NAMALWA (cell line): ENCODE data around the gene OSGIN1.

Source experiments
- DNase-seq: peaks from one replicate; pipeline ENCODE4 v3.0.0-alpha.2; 2015; ENCODE audit warnings: low spot score

The OSGIN1 gene

GRCh38 chr16:83972256-83973008 is 19.4 kb downstream of the OSGIN1 start:
- DNase-seq: no peak

DNA sequence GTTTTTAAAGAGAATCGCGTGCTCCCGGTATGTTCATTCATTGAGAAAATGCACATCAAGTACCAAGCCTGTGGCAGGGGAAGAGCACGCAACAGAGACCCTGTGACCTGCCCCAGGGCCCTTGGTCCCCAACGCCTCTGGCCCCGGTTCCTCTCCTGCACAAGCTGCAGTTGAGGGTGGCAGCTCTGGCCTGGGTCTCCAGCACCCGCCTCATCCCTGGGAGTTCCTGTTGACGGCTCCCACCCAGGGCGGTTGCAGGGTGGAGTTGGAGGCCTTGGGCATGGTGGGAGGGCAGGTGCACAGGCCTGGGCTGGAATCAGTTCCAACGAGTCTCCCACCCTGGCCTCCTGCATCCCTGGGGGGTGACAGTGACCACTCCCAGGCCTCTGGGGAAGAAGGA is 20.0 kb downstream of the OSGIN1 start:
- no peak for DNase-seq

GRCh38 chr16:83973581-83974385 is 20.7 kb downstream of the OSGIN1 start:
- no peak for DNase-seq

DNA sequence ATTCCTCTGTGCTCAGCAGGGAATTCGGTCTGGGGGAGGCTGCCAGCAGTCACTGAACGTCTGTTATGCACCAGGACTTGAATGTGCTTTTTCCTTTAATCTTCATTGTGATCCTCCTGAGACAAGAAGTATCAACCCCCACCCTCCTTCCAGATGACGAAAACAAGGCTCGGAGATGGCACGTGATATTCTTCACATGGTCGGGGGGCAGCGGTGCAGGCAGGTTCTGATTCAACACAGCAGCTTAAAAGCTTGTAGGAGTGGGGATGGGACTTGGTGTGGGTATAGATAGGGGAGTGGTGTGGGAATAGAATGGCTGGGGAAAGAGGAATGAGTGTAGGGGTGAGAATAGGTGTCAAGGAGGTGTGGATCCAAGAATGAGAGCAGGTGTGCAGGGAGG is 21.4 kb downstream of the OSGIN1 start:
- no peak for DNase-seq

GRCh38 chr16:83975590-83976260 is 22.7 kb downstream of the OSGIN1 start:
- DNase-seq: no peak

GRCh38 chr16:83977056-83977815 is 24.2 kb downstream of the OSGIN1 start:
- DNase-seq: no peak

- no peak for DNase-seq
Measured at GRCh38 chr16:83978401-83978904, 25.4 kb downstream of the OSGIN1 start.

DNA sequence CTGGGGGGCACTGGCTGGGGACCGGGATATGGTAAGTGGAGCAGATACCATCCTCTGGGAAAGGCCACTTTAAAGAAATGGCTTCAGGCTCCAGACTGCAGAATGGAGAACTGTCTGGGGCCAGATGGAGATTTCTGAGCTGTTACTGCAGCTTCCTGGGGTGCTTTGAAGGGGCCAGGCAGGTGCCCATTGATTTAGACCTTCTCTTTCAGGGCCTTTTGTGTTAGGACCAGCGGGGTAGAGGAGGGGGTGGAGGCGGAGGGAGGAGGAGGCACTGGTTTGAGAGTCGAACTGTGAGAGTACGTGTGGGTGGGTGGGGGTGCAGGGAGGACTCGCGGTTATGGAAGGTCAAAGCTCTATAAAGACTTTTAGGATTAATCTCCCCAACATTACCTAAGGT is 26.4 kb downstream of the OSGIN1 start:
- no peak for DNase-seq

DNA sequence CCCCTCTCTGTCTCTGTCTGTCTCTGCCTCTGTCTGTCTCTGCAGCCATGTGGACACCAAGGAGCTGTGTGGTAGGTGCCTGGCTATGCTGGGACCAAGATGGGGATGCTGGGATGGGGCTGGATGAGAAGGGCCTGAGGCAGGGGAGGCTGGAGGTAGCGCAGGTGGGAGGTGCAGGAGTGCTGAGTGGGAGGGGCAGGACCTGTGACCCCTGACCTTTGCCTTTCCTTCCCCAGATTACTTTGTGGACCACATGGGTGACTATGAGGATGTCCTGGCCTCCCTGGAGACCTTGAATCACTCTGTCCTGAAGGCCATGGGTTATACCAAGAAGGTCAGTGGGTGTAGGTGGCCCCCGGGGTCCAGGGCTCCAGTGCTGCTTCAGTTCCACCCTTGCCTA is 27.8 kb downstream of the OSGIN1 start:
- DNase-seq: no peak

GRCh38 chr16:83981799-83982198 is 28.8 kb downstream of the OSGIN1 start:
- no peak for DNase-seq

DNA sequence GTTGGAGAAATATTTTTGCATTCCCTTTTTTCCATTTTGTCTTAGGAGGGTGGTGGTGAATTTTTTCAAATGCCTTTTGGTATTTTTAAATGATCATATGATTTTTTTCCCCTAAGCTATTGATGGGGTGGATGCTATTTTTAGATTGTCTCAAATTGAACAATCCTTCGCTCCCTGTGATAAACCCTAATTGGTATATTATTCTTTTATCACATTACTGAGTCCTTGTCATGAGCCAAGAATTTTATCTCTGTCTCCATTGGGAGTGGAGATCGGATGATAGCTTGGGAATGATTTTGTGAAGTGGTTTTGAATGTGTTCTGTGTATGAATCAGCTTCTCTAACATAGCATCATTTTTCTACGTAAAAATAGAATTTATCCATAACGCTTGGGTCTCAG is 30.5 kb downstream of the OSGIN1 start:
- no peak for DNase-seq

DNA sequence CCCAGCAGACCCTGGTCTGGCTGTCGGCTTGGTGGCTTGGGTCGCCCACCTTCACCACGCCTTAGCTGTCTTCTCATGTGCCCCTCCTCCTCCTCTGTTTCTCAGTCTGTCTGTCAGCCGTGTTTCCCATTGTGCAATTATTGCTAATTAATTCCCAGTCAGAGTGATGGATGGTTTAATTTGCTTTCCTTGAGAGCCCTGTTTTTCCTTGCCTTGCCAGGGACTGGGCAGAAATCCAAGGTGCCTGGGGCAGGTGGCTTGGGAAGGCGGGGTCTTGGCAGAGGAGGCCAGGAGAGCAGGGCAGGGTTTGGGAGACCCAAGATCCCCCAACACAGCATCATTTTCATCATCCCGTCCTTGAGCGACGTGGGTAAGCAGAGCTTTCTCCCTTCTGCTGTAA is 36.3 kb downstream of the OSGIN1 start:
- no peak for DNase-seq

- no peak for DNase-seq
Measured at GRCh38 chr16:83990492-83990891, 37.5 kb downstream of the OSGIN1 start.

- DNase-seq: no peak
Measured at GRCh38 chr16:83992624-83993023, 39.6 kb downstream of the OSGIN1 start.

DNA sequence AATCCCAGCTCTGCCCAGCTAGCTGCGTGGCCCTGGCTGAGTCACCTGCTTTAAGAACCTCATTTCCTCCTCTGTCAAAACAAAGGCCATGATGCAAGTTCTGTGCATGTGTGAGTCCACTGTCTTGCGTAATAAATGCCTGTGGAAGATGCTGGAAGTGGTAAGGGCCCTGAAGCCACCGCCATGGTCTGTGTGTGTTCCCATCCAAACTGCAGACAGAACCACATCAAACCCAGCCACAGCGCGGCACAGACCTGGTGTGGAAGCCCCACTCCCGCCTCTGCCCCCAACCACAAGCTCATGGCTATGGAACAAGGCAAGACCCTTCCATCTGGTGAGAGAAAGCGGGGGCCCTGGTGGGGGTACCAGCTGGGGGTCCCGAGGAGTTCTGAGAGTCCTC is 41.0 kb downstream of the OSGIN1 start:
- DNase-seq: no peak

DNA sequence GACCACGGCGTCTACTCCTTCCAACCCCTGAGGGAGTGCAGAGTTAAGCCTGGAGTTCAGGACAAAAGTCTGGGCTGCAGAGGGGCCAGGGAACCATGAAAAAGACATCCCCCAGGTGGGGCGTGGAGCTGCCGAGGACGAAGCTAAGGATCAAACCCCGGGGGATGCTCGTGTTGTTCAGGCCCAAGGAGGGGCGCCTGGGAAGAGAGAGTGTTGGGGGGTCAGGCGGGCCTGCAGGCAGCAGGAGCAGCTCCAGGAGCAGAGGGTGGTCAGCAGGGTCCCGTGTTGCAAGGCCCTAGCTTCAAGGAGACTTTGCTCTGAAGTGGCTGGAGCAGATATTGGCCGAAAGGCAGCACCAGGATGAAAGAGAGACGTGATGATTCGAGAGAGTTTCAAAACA is 41.7 kb downstream of the OSGIN1 start:
- no peak for DNase-seq

DNA sequence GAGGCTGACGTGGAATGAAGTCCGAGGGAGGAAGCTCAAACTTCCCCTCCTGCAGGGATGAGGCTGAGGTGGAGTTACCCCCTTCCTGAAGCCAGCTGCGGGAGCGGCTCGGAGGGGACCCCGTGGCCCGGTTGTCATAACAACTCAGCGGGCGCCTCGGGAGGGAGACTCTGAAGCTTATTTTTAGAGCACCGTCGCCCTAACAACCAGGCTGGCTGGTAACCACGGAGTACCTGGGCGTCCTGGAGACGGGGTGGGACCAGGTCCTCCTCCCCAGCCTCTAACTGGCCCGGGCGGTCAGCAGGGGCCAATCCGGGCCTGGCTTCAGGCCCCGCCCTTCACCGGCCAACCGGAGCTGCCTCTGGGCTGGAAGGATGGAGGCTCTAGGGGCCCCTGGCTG is 42.7 kb downstream of the OSGIN1 start:
- no peak for DNase-seq

DNA sequence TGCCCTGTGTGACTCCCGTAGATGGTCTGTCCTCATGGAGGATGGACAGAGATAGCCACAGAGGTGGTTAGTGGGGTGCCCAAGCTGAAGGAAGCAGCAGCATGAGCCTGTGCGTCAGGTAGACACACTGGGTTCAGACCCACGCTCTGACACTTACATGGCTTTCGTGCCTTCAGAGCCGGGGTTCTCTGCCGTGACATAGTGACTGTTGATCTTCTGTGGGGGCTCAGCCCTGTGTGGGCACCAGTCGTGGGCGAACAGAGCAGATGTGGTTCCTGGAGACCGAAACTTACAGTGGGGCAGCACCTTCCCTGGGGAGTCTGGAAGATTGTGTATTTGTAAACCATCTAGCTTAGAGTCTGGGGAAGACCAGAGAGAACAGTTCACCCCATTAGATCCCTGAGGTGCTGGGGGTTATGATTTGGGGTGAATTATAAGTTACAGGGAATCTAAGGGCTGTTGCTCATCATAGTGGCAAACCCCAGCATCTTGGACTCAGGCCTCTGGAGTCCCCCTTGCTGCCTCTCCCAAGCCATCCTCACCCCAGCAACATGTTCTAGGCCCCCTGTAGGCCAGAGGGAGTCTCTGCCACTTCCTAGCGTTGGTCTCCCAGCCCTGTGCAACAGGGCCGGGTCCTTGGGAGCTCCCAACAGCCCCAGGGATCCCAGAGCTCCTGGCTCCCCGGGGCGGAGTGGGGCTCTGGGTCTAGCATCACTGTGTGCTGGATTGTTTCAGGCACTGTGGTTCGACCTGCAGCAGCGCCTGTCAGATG is 43.6 kb downstream of the OSGIN1 start:
- DNase-seq: no peak

DNA sequence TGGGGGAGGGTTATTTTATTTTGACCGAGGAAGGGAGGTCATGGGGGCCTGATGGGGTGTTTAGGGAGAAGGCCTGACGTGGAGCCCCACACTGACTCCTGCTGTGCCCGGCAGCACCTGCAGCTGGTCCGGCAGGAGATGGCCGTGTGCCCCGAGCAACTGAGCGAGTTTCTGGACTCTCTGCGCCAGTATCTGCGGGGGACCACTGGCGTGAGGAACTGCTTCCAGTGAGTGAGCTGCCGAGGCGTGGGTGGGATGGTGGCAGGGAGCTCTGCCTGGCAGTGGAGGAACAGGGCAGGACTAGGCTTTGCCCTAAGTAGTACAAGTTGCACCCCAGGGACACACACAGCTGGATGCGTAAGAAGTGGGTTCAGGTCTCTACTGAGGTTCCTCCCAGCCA is 45.1 kb downstream of the OSGIN1 start:
- no peak for DNase-seq

DNA sequence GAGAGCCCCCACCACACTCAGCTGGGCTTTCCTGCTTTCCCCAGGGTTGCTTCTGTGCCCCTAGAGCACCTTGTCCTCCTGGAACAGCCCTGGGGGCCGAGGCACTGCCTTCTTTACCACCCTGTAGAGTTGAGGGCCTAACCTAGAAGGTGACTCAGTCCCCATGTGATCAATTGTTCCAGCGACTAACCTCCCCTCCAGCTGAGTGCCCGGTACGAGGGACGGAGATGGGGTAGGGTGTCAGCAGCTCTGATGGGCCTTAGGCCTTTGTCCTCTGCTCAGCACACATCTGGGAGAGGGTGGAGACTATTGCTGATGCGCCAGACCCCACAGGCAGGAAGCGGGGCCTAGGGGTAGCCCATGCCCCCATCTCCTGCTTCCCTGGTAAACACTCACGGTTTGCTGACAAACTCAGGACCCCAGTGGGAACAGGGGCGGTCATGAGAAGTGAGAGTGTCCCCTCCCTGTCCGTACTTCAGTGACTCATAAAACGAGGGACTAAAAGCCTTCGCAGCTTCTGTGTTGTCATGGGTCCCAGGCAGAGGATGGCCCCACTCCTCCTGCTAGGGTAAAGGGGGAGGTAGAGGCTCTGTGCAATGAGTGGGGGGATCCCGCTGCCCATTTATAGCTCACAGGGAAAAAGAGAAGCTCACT is 48.1 kb downstream of the OSGIN1 start:
- DNase-seq: no peak

DNA sequence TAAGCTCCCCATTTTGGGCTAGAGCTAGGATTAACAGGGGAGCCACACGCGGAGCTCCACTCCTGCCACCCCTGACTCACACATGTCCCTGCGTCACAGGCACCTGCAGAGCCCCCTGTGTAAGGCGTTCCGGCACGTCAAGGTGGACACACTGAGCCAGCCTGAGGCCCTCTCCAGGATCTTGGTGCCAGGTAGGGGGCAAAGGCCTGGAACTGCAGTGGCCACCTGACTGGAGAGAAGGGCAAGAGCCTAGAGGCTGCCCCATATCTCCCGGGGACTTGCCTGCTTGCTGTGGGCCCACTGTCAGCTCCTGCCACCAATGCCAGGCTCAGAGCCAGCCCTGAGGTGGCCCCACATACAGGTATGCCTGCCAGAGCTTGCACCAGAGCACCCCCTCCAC is 48.7 kb downstream of the OSGIN1 start:
- DNase-seq: no peak
